ENCODE results near the gene TJP1.

DNA sequence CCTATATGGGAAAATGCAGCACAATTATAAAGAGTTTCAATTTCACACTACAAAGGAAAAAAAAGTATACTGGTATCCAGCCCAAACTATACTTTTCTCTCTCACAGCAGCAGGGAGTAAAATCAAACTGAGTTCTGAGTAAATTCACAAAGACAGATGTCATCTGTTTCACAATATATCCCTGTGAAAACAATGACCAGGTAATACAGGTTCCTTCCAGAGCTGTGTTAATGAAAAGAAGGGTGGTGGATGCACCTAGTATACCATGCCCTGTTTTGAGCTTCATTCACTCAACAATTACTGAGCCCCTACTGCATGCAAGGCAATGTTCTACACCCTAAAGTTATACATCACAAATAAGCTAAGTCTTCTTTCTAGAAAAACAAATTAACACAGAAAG lies 108.5 kb downstream of the TJP1 start:
- TF ChIP-seq, protein P1, sequence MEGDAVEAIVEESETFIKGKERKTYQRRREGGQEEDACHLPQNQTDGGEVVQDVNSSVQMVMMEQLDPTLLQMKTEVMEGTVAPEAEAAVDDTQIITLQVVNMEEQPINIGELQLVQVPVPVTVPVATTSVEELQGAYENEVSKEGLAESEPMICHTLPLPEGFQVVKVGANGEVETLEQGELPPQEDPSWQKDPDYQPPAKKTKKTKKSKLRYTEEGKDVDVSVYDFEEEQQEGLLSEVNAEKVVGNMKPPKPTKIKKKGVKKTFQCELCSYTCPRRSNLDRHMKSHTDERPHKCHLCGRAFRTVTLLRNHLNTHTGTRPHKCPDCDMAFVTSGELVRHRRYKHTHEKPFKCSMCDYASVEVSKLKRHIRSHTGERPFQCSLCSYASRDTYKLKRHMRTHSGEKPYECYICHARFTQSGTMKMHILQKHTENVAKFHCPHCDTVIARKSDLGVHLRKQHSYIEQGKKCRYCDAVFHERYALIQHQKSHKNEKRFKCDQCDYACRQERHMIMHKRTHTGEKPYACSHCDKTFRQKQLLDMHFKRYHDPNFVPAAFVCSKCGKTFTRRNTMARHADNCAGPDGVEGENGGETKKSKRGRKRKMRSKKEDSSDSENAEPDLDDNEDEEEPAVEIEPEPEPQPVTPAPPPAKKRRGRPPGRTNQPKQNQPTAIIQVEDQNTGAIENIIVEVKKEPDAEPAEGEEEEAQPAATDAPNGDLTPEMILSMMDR (IDR thresholded peaks at IDR 0.05), result no peak
- TF ChIP-seq POLR2A (IDR thresholded peaks at IDR 0.05), result no peak

Measured in gastroesophageal sphincter (tissue), 3 donors.